Esophagus muscularis mucosa (tissue), 4 donors: ENCODE measurements around the gene RPS6KL1.

Source experiments
- EP300 ChIP-seq: sonication (generic); formaldehyde crosslinking; IDR thresholded peaks from one replicate; pipeline ENCODE4 v1.6.1; 2017; ENCODE audit warnings: antibody characterized with exemption
- POLR2A ChIP-seq: fragments of 450-650 bp; IDR thresholded peaks from one replicate; pipeline ENCODE4 v1.6.1; 2017; ENCODE audit warnings: antibody characterized with exemption, moderate library complexity, mild to moderate bottlenecking, low read depth
- POLR2AphosphoS5 ChIP-seq, 2 donors: sonication (generic); formaldehyde crosslinking; IDR thresholded peaks; one replicate each; pipeline ENCODE4 v1.6.1; 2017; ENCODE audit warnings: antibody characterized with exemption in 2 of 2
- TF ChIP-seq, protein P1 (sequence below), 3 experiments: fragments of 200-600 bp in 2 of 3; fragments of 450-650 bp in 1 of 3; sonication (generic) in 2 of 3; IDR thresholded peaks; one replicate each; pipeline ENCODE4 v1.5.1; 2017 to 2019; ENCODE audit warnings: antibody characterized with exemption in 3 of 3, mild to moderate bottlenecking in 2 of 3, moderate library complexity in 1 of 3

DNA sequence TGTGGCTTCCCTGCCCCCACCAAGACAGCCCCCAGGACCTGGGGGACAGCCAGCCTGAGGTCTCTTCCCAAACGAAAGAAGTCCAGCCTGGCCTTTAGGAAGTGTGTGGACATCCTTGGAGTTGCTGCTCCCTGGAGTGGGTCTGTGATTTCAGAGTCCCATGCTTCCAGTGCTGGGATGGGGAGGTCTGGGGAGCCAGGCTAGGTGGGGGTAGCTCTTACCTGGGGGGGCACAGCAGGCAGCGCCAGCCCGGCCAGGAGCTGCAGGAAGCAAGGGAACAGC, 31.8 kb upstream of the RPS6KL1 start:
- no peak for TF ChIP-seq EP300
- TF ChIP-seq, protein P1, sequence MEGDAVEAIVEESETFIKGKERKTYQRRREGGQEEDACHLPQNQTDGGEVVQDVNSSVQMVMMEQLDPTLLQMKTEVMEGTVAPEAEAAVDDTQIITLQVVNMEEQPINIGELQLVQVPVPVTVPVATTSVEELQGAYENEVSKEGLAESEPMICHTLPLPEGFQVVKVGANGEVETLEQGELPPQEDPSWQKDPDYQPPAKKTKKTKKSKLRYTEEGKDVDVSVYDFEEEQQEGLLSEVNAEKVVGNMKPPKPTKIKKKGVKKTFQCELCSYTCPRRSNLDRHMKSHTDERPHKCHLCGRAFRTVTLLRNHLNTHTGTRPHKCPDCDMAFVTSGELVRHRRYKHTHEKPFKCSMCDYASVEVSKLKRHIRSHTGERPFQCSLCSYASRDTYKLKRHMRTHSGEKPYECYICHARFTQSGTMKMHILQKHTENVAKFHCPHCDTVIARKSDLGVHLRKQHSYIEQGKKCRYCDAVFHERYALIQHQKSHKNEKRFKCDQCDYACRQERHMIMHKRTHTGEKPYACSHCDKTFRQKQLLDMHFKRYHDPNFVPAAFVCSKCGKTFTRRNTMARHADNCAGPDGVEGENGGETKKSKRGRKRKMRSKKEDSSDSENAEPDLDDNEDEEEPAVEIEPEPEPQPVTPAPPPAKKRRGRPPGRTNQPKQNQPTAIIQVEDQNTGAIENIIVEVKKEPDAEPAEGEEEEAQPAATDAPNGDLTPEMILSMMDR (IDR thresholded peaks at IDR 0.05), result no peak
- TF ChIP-seq POLR2AphosphoS5 (IDR thresholded peaks at IDR 0.05), result no peak
- TF ChIP-seq POLR2A, result no peak
